ENCODE data around the gene JOSD2.

DNA sequence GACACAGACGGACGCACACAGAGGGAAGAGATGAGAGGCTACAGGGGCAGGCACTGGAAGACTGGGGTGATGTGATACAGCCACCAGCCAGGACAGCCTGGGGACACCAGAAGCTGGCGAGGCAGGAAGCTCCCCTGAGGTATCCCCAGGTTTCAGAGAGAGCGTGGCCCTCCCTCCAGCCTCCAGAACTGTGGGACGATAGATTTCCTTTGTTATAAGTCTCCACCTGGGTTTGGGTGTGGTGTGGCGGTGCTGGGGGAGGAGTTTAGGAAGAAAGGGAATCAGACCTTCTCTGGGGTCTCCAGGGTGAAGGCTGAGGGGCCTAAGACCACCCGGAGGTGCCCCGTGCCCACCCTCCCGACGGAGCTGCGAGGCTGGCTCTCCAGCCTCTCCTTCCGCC is 5.5 kb upstream of the JOSD2 start:
- TF ChIP-seq, protein P1, sequence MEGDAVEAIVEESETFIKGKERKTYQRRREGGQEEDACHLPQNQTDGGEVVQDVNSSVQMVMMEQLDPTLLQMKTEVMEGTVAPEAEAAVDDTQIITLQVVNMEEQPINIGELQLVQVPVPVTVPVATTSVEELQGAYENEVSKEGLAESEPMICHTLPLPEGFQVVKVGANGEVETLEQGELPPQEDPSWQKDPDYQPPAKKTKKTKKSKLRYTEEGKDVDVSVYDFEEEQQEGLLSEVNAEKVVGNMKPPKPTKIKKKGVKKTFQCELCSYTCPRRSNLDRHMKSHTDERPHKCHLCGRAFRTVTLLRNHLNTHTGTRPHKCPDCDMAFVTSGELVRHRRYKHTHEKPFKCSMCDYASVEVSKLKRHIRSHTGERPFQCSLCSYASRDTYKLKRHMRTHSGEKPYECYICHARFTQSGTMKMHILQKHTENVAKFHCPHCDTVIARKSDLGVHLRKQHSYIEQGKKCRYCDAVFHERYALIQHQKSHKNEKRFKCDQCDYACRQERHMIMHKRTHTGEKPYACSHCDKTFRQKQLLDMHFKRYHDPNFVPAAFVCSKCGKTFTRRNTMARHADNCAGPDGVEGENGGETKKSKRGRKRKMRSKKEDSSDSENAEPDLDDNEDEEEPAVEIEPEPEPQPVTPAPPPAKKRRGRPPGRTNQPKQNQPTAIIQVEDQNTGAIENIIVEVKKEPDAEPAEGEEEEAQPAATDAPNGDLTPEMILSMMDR (IDR thresholded peaks at IDR 0.05), result no peak
- no peak for TF ChIP-seq POLR2A (IDR thresholded peaks at IDR 0.05)
